Keratinocyte (primary cell): Measurements from ENCODE around the gene KCNAB2. TPM values are rescaled to one million over a fixed set of nuclear protein-coding genes. Genes with fewer than 3 reads are reported as not detected.

Source experiments
- DNase-seq: peaks from one replicate; pipeline ENCODE4 v3.0.0-alpha.2; 2011; ENCODE audit warnings: low read depth, missing footprints, low spot score
- FAIRE-seq: peaks from 2 replicates; lab custom pipeline; 2011; peaks lifted over from hg19 to GRCh38; lab: Jason Lieb, UNC
- H2AFZ ChIP-seq: 2 replicates; pipeline ENCODE4 v1.6.0; 2012; ENCODE audit warnings: low read length, control low read depth, inconsistent platforms; ENCODE audit not compliant: control insufficient read depth
- H3K27ac ChIP-seq: 2 replicates; pipeline ENCODE4 v1.5.1; 2011; ENCODE audit warnings: low read length; ENCODE audit not compliant: control insufficient read depth, insufficient read depth
- H3K27me3 ChIP-seq: 3 replicates; pipeline ENCODE4 v1.6.0; 2011; ENCODE audit warnings: low read length; ENCODE audit not compliant: control insufficient read depth, insufficient read depth; ENCODE audit errors: extremely low read depth
- H3K36me3 ChIP-seq, 2 experiments: 2 replicates in 1 of 2; 3 replicates in 1 of 2; pipeline ENCODE4 v1.5.1; 2011; ENCODE audit warnings: low read length in 2 of 2, mild to moderate bottlenecking in 1 of 2; ENCODE audit not compliant: control insufficient read depth in 2 of 2, insufficient read depth in 2 of 2; ENCODE audit errors: extremely low read depth in 1 of 2
- H3K4me1 ChIP-seq: 3 replicates; pipeline ENCODE4 v1.5.1; 2011; ENCODE audit warnings: low read length; ENCODE audit not compliant: control insufficient read depth, insufficient read depth; ENCODE audit errors: extremely low read depth
- H3K4me2 ChIP-seq: 3 replicates; pipeline ENCODE4 v1.6.0; 2011; ENCODE audit warnings: low read depth, low read length; ENCODE audit not compliant: control insufficient read depth, insufficient read depth; ENCODE audit errors: extremely low read depth
- H3K4me3 ChIP-seq, 3 experiments: fragments of 200-600 bp in 1 of 3; sonication (generic) in 1 of 3; 2 replicates in 2 of 3; 3 replicates in 1 of 3; pipeline ENCODE4 v1.5.1; 2011 to 2016; ENCODE audit warnings: low read length in 3 of 3, mild to moderate bottlenecking in 3 of 3, control low read depth in 2 of 3, inconsistent platforms in 1 of 3, low read depth in 1 of 3, mixed read lengths in 1 of 3, mixed run types in 1 of 3, moderate library complexity in 1 of 3; ENCODE audit not compliant: control insufficient read depth in 2 of 3, insufficient read depth in 2 of 3; ENCODE audit errors: extremely low read depth in 1 of 3
- H3K79me2 ChIP-seq: 2 replicates; pipeline ENCODE4 v1.6.0; 2012; ENCODE audit warnings: low read length; ENCODE audit not compliant: control insufficient read depth, insufficient read depth
- H3K9ac ChIP-seq: 3 replicates; pipeline ENCODE4 v1.6.0; 2011; ENCODE audit warnings: low read length; ENCODE audit not compliant: control insufficient read depth, insufficient read depth; ENCODE audit errors: extremely low read depth
- H3K9me1 ChIP-seq: 3 replicates; pipeline ENCODE4 v1.6.0; 2011; ENCODE audit warnings: low read length; ENCODE audit not compliant: control insufficient read depth, insufficient read depth; ENCODE audit errors: extremely low read depth
- H3K9me3 ChIP-seq: 2 replicates; pipeline ENCODE4 v1.5.1; 2012; ENCODE audit warnings: low read depth, low read length; ENCODE audit not compliant: control insufficient read depth
- H4K20me1 ChIP-seq: 3 replicates; pipeline ENCODE4 v1.6.0; 2011; ENCODE audit warnings: low read length; ENCODE audit not compliant: control insufficient read depth, insufficient read depth; ENCODE audit errors: extremely low read depth
- CTCF ChIP-seq, 3 experiments: IDR thresholded peaks in 1 of 3; conservative IDR thresholded peaks in 1 of 3; optimal IDR thresholded peaks in 1 of 3; 2 replicates in 2 of 3; 3 replicates in 1 of 3; pipeline versions ENCODE3 to v1.5.1; 2011; ENCODE audit warnings: low read length in 3 of 3, mild to moderate bottlenecking in 3 of 3, moderate library complexity in 2 of 3, control low read depth in 1 of 3, inconsistent platforms in 1 of 3; ENCODE audit not compliant: insufficient read depth in 2 of 3; ENCODE audit errors: extremely low read depth in 1 of 3
- EZH2 ChIP-seq: IDR thresholded peaks from one replicate; pipeline ENCODE4 v1.6.1; 2012; ENCODE audit warnings: inconsistent platforms, mild to moderate bottlenecking, low read length, moderate library complexity
- dilution Hi-C: fragments of 300-500 bp; cut with MboI; formaldehyde crosslinking; loops from one replicate; pipeline ENCODE4 v1.7.0; 2020; ENCODE audit warnings: low sequenced_read_pairs; ENCODE audit not compliant: extremely low pct_ligation_motif_present
- polyA plus RNA-seq, 5 experiments: library from polyadenylated mRNA; depleted of rRNA in 3 of 5; stranded (reverse) in 3 of 5; stranded (forward) in 1 of 5; unstranded in 1 of 5; fragments of >200 nt; gene quantifications; 1 replicate in 1 of 5; 2 replicates in 3 of 5; 3 replicates in 1 of 5; pipeline versions ENCODE4 v1.2.1 to v1.2.3, GENCODE V29; 2011 to 2012; ENCODE audit warnings: missing spikeins in 2 of 5, low read depth in 1 of 5, low replicate concordance in 1 of 5

KCNAB2 gene
- polyA plus RNA-seq, 1 donor (not counting 4 experiments of a cell fraction or from before 2014, with no cell fraction given), result 1.8 TPM

DNA sequence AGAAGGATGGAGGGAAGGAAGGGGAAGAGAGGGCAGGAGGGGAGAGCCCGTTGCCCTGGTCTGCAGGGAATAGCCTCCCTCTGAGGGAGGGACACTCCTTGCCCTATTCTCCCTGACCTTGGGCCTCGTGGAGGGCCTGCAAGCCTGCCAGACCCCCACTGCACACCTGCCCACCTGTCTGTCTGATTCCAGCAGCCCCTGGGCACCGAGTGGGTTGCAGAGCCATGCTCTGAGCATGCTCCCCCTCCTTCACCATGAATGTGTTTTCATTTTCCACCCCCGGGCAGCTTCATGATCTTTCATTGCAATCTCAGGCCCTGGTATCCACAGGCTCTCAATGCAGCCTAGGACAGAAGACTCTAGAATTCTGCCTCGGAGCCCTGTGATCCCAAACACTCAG lies 48.4 kb upstream of the KCNAB2 start:
- H3K4me2 ChIP-seq, result no peak overlapping the region
- peaks cover 4% of the 10 kb centered on the region for H4K20me1 ChIP-seq
- DNase-seq, result no peak
- H3K79me2 ChIP-seq, result peaks cover 2% of the 10 kb centered on the region
- no peak overlapping the region for H3K27ac ChIP-seq
- no peak overlapping the region for H3K9ac ChIP-seq
- dilution Hi-C loops, result no loop called here
- H2AFZ ChIP-seq, result no peak overlapping the region
- H3K27me3 ChIP-seq, result no peaks in the 10 kb centered on the region
- H3K4me1 ChIP-seq, result peaks cover 9% of the 10 kb centered on the region
- no peaks in the 10 kb centered on the region for H3K36me3 ChIP-seq
- H3K4me3 ChIP-seq, result no peak overlapping the region
- no peaks in the 10 kb centered on the region for H3K9me3 ChIP-seq
- no peaks in the 10 kb centered on the region for H3K9me1 ChIP-seq
- TF ChIP-seq EZH2 (no peak), CTCF (optimal IDR thresholded peaks at IDR 0.05 in 1 of 3, IDR thresholded peaks at IDR 0.05 in 1 of 3, conservative IDR thresholded peaks at IDR 0.05 in 1 of 3; ENCODE audit: extremely low read depth in 1 of 3, insufficient read depth in 2 of 3, low read length in 3 of 3) (no peak)
- FAIRE-seq, result no peak

- H3K4me2 ChIP-seq, result no peak overlapping the region
- DNase-seq, result no peak
- H3K79me2 ChIP-seq, result peaks cover 2% of the 10 kb centered on the region
- H3K27me3 ChIP-seq, result no peaks in the 10 kb centered on the region
- no peak overlapping the region for H3K27ac ChIP-seq
- H3K4me1 ChIP-seq, result peaks cover 7% of the 10 kb centered on the region
- no peaks in the 10 kb centered on the region for H3K9me3 ChIP-seq
- no peak for FAIRE-seq
- no peaks in the 10 kb centered on the region for H3K9me1 ChIP-seq
- no peak overlapping the region for H3K4me3 ChIP-seq
- no peak overlapping the region for H2AFZ ChIP-seq
- no peak for TF ChIP-seq CTCF (optimal IDR thresholded peaks at IDR 0.05 in 1 of 3, IDR thresholded peaks at IDR 0.05 in 1 of 3, conservative IDR thresholded peaks at IDR 0.05 in 1 of 3; ENCODE audit: extremely low read depth in 1 of 3, insufficient read depth in 2 of 3, low read length in 3 of 3)
- no peak for TF ChIP-seq EZH2
- dilution Hi-C loops, result no loop called here
- H4K20me1 ChIP-seq, result peaks cover 4% of the 10 kb centered on the region
- no peaks in the 10 kb centered on the region for H3K36me3 ChIP-seq
- H3K9ac ChIP-seq, result no peak overlapping the region
Measured at GRCh38 chr1:5998051-5998905, 47.4 kb upstream of the KCNAB2 start.
